ENCODE measurements around the gene SHISAL1. TPM values are rescaled to one million over a fixed set of nuclear protein-coding genes. Genes with fewer than 3 reads are reported as not detected.

The SHISAL1 gene
- total and polyA plus RNA-seq, 2 donors (not counting 1 experiment from before 2014, with no cell fraction given) = not detected

- DNase-seq (no peak), ATAC-seq (ENCODE audit: low read depth) (no peak)
- no peak overlapping the region for H3K27ac Mint-ChIP-seq
- Histone ChIP-seq H3K27me3 (replicated peaks in 1 of 4; ENCODE audit: control extremely low read depth in 1 of 4, control insufficient read depth in 3 of 4, insufficient read depth in 4 of 4, low read length in 3 of 4) (peaks cover 0 to 73% (median 32%) of the 10 kb centered on the region in 4 experiments), H3K4me2 (replicated peaks; ENCODE audit: low read depth, low read length, poor library complexity, severe bottlenecking) (peak overlapping the region; percentile 30), H3K79me2 (ENCODE audit: control insufficient read depth, insufficient read depth, low read length) (no peaks in the 10 kb centered on the region), H2AFZ (ENCODE audit: insufficient read depth, low read depth, low read length, poor library complexity, severe bottlenecking) (no peak overlapping the region), H3K27ac (ENCODE audit: low read length in 2 of 2) (no peak overlapping the region), H3K4me3 (ENCODE audit: control extremely low read depth in 1 of 5, extremely low read depth in 1 of 5, insufficient read depth in 1 of 5, low read depth in 2 of 5, low read length in 4 of 5) (no peak overlapping the region), H3K4me1 (ENCODE audit: control insufficient read depth in 2 of 2, insufficient read depth in 2 of 2, low read length in 2 of 2) (peaks cover 19 to 21% of the 10 kb centered on the region in 2 donors), H3K9ac (ENCODE audit: low read length) (no peak overlapping the region), H3K9me3 (ENCODE audit: control extremely low read depth in 1 of 3, control insufficient read depth in 2 of 3, insufficient read depth in 1 of 3, low read length in 2 of 3) (peaks cover 0 to 14% (median 0%) of the 10 kb centered on the region in 3 donors), H3K36me3 (replicated peaks in 1 of 2; ENCODE audit: control extremely low read depth in 1 of 2, control insufficient read depth in 1 of 2, extremely low read depth in 1 of 2, insufficient read depth in 2 of 2, low read length in 1 of 2) (no peaks in the 10 kb centered on the region), H4K20me1 (ENCODE audit: control insufficient read depth, insufficient read depth, low read length, poor library complexity, severe bottlenecking) (no peaks in the 10 kb centered on the region)
- H3K4me3 Mint-ChIP-seq = no peak overlapping the region
- H3K27me3 Mint-ChIP-seq = peaks cover 47% of the 10 kb centered on the region
- TF ChIP-seq, protein P1, sequence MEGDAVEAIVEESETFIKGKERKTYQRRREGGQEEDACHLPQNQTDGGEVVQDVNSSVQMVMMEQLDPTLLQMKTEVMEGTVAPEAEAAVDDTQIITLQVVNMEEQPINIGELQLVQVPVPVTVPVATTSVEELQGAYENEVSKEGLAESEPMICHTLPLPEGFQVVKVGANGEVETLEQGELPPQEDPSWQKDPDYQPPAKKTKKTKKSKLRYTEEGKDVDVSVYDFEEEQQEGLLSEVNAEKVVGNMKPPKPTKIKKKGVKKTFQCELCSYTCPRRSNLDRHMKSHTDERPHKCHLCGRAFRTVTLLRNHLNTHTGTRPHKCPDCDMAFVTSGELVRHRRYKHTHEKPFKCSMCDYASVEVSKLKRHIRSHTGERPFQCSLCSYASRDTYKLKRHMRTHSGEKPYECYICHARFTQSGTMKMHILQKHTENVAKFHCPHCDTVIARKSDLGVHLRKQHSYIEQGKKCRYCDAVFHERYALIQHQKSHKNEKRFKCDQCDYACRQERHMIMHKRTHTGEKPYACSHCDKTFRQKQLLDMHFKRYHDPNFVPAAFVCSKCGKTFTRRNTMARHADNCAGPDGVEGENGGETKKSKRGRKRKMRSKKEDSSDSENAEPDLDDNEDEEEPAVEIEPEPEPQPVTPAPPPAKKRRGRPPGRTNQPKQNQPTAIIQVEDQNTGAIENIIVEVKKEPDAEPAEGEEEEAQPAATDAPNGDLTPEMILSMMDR (IDR thresholded peaks at IDR 0.05) = no peak
- no peak for TF ChIP-seq EZH2 (IDR thresholded peaks at IDR 0.05; ENCODE audit: borderline replicate concordance, insufficient read depth, low read depth, low read length, poor library complexity, severe bottlenecking)
- intact Hi-C loops (cut with micrococcal nuclease) = no loop called here
- WGBS (ENCODE audit: insufficient coverage) = 6% methylated on average over 88 of the region's 103 CpGs
- ChIA-PET POLR2A (interaction anchor here (0.6 kb wide), 1 partner anchor 473 kb away, joined by 3 read pairs; no protein-coding TSS in a partner anchor), CTCF (interaction anchor here (1.2 kb wide), 1 partner anchor 338 kb away, joined by 3 read pairs; no protein-coding TSS in a partner anchor)
- no peaks in the 10 kb centered on the region for H3K9me3 Mint-ChIP-seq (ENCODE audit: insufficient read depth)
- H3K4me1 Mint-ChIP-seq = peaks cover 13% of the 10 kb centered on the region
These were observed 18.3 kb upstream of the SHISAL1 start for GRCh38 chr22:44330744-44331660.
